ENCODE measurements around the gene KCNQ2. TPM values are rescaled to one million over a fixed set of nuclear protein-coding genes. Genes with fewer than 3 reads are reported as not detected.

The KCNQ2 gene
- total and polyA plus RNA-seq, 10 of the 15 experiments (the other 5 are each of a cell fraction or from before 2014, with no cell fraction given) = 0.06 to 0.49 (median 0.26) TPM; not detected in 7

- RAD21 ChIA-PET (ENCODE audit: unreplicated experiment) = no interaction called here
Observed at GRCh38 chr20:63372971-63373885, 99.2 kb downstream of the KCNQ2 start.

More at GRCh38 chr20:63372971-63373885, 99.2 kb downstream of the KCNQ2 start:
- SMC1A ChIA-PET (ENCODE audit: uncharacterized antibody, unreplicated experiment) = no interaction called here
- POLR2A ChIA-PET = no interaction called here
- no peaks in the 10 kb centered on the region; a peak in 1 of 4 replicates for H3K27me3 ChIP-seq (replicated peaks in 1 of 2; ENCODE audit: control insufficient read depth in 2 of 2, insufficient read depth in 2 of 2, low read length in 1 of 2)
- H3K36me3 ChIP-seq (ENCODE audit: control insufficient read depth in 2 of 2, insufficient read depth in 2 of 2, low read length in 1 of 2) = no peaks in the 10 kb centered on the region
- H3K4me2 ChIP-seq (ENCODE audit: control insufficient read depth, insufficient read depth) = no peak overlapping the region
- TF ChIP-seq CHD4 (IDR thresholded peaks at IDR 0.05) (no peak), PAX5 (IDR thresholded peaks at IDR 0.05; ENCODE audit: borderline replicate concordance, low read depth, low read length) (no peak), ZNF274 (IDR thresholded peaks at IDR 0.05; ENCODE audit: insufficient read depth, insufficient read length) (no peak), ZBTB11 (CRISPR knock-in tag; IDR thresholded peaks at IDR 0.05) (no peak), ZNF622 (IDR thresholded peaks at IDR 0.05) (no peak), CEBPZ (IDR thresholded peaks at IDR 0.05; ENCODE audit: low read depth, low read length) (no peak), SMC3 (IDR thresholded peaks at IDR 0.05; ENCODE audit: borderline replicate concordance, low read length) (no peak), PRDM15 (CRISPR knock-in tag; IDR thresholded peaks at IDR 0.05) (no peak), MEF2B (IDR thresholded peaks at IDR 0.05; ENCODE audit: partially characterized antibody, poor library complexity, severe bottlenecking) (no peak), HDGF (IDR thresholded peaks at IDR 0.05) (no peak), MXI1 (IDR thresholded peaks at IDR 0.05; ENCODE audit: low read depth, low read length) (no peak), KAT2A (conservative IDR thresholded peaks at IDR 0.05; ENCODE audit: control insufficient read depth, low read depth, low read length) (no peak)
- no peak overlapping the region for H3K27ac ChIP-seq (ENCODE audit: control insufficient read depth, insufficient read depth)
- FAIRE-seq = no peak
- H3K4me3 ChIP-seq = no peak overlapping the region
- intact Hi-C loops (cut with micrococcal nuclease; ENCODE audit: unreplicated experiment) = no loop called here
- DNase-seq (ENCODE audit: low read depth, low spot score) = no peak
- H3K9ac ChIP-seq (ENCODE audit: control insufficient read depth, insufficient read depth, low read length) = no peak overlapping the region
- no peaks in the 10 kb centered on the region for H4K20me1 ChIP-seq (ENCODE audit: control insufficient read depth, insufficient read depth)
- H3K79me2 ChIP-seq (ENCODE audit: control insufficient read depth, insufficient read depth, low read length) = no peaks in the 10 kb centered on the region
- no TSS peak for BruUV-seq (replicated peaks)
- H3K9me3 ChIP-seq (replicated peaks; ENCODE audit: control insufficient read depth, insufficient read depth, low read length) = no peaks in the 10 kb centered on the region
- in situ Hi-C loops (cut with MboI) = no loop called here
- no peaks in the 10 kb centered on the region for H3K4me1 ChIP-seq (ENCODE audit: control insufficient read depth, insufficient read depth, low read length)
- no peak for ATAC-seq
- no peak overlapping the region for H2AFZ ChIP-seq (ENCODE audit: control insufficient read depth, low read depth, low read length)
- CTCF ChIA-PET = no interaction called here
- 31% methylated on average over 34 of the region's 34 CpGs for WGBS (ENCODE audit: insufficient coverage, insufficient replicate concordance, low lambda C conversion rate, missing lambda C conversion rate)
